ENCODE results near the gene IL3RA. TPM values are rescaled to one million over a fixed set of nuclear protein-coding genes. Genes with fewer than 3 reads are reported as not detected.
"Not testable (repeated sequence)": the region's sequence is repeated elsewhere in the genome, so short reads cannot be mapped to it uniquely, and the experiment has no call there.

IL3RA gene
- total RNA-seq, 4 donors from 2014 or later, result 5.0 to 19.1 (median 11.4) TPM

GRCh38 chrX:1306909-1307625 lies 29.5 kb upstream of the IL3RA start:
- 88% methylated on average over 15 of the region's 15 CpGs for WGBS
- peaks cover 0 to 7% (median 3%) of the 10 kb centered on the region in 4 donors for H3K9me3 ChIP-seq
- H3K36me3 ChIP-seq, result no peaks in the 10 kb centered on the region
- no peak for TF ChIP-seq POLR2A (IDR thresholded peaks at IDR 0.05; ENCODE audit: low read depth)
- TF ChIP-seq POLR2AphosphoS5 (IDR thresholded peaks at IDR 0.05), result no peak
- no peak for TF ChIP-seq EP300 (IDR thresholded peaks at IDR 0.05)
- no peak for TF ChIP-seq CTCF (IDR thresholded peaks at IDR 0.05)
- H3K4me3 ChIP-seq, result no peak overlapping the region
- H3K27ac ChIP-seq (replicated peaks in 1 of 4), result no peak overlapping the region
- no peaks in the 10 kb centered on the region for H3K4me1 ChIP-seq
- intact Hi-C loops (cut with DNase I), result no loop called here
- no peak for DNase-seq (ENCODE audit: extremely low spot score)
- H3K27me3 ChIP-seq, result no peaks in the 10 kb centered on the region

GRCh38 chrX:1307626-1308340 lies 28.8 kb upstream of the IL3RA start:
- H3K27me3 ChIP-seq, result no peaks in the 10 kb centered on the region
- WGBS, result 87% methylated on average over 10 of the region's 10 CpGs
- H3K4me3 ChIP-seq, result no peak overlapping the region
- peaks cover 0 to 7% (median 3%) of the 10 kb centered on the region in 4 donors for H3K9me3 ChIP-seq
- TF ChIP-seq POLR2AphosphoS5 (IDR thresholded peaks at IDR 0.05) (no peak), EP300 (IDR thresholded peaks at IDR 0.05) (no peak), CTCF (IDR thresholded peaks at IDR 0.05) (no peak), POLR2A (IDR thresholded peaks at IDR 0.05; ENCODE audit: low read depth) (no peak)
- no peak for DNase-seq (ENCODE audit: extremely low spot score)
- H3K4me1 ChIP-seq, result no peaks in the 10 kb centered on the region
- no peak overlapping the region for H3K27ac ChIP-seq (replicated peaks in 1 of 4)
- intact Hi-C loops (cut with DNase I), result no loop called here
- H3K36me3 ChIP-seq, result no peaks in the 10 kb centered on the region

- no peak for TF ChIP-seq CTCF (IDR thresholded peaks at IDR 0.05)
- TF ChIP-seq POLR2A (IDR thresholded peaks at IDR 0.05; ENCODE audit: low read depth), result no peak
- no peak for TF ChIP-seq POLR2AphosphoS5 (IDR thresholded peaks at IDR 0.05)
- TF ChIP-seq EP300 (IDR thresholded peaks at IDR 0.05), result no peak
Measured at GRCh38 chrX:1308476-1308875, 28.1 kb upstream of the IL3RA start.

GRCh38 chrX:1308917-1309316 lies 27.7 kb upstream of the IL3RA start:
- 78% methylated on average over 12 of the region's 12 CpGs for WGBS
- intact Hi-C loops (cut with DNase I); H3K9me3 ChIP-seq; H3K27ac ChIP-seq (replicated peaks in 1 of 4); H3K36me3 ChIP-seq; H3K4me1 ChIP-seq; H3K4me3 ChIP-seq; DNase-seq (ENCODE audit: extremely low spot score); H3K27me3 ChIP-seq: not testable (repeated sequence)

More at GRCh38 chrX:1308476-1308875, 28.1 kb upstream of the IL3RA start:
- no peak overlapping the region for H3K4me3 ChIP-seq
- intact Hi-C loops (cut with DNase I), result no loop called here
- DNase-seq (ENCODE audit: extremely low spot score), result no peak
- H3K4me1 ChIP-seq, result no peaks in the 10 kb centered on the region
- H3K27ac ChIP-seq (replicated peaks in 1 of 4), result no peak overlapping the region
- H3K27me3 ChIP-seq, result no peaks in the 10 kb centered on the region
- 90% methylated on average over 8 of the region's 8 CpGs for WGBS
- H3K36me3 ChIP-seq, result no peaks in the 10 kb centered on the region
- H3K9me3 ChIP-seq, result peaks cover 0 to 7% (median 3%) of the 10 kb centered on the region in 4 donors

- Histone ChIP-seq H3K27me3 (no peaks in the 10 kb centered on the region), H3K9me3 (no peaks in the 10 kb centered on the region), H3K4me1 (no peaks in the 10 kb centered on the region), H3K4me3 (no peak overlapping the region), H3K36me3 (no peaks in the 10 kb centered on the region), H3K27ac (replicated peaks in 1 of 4) (no peak overlapping the region)
- TF ChIP-seq POLR2A (IDR thresholded peaks at IDR 0.05; ENCODE audit: low read depth) (no peak), POLR2AphosphoS5 (IDR thresholded peaks at IDR 0.05) (no peak), CTCF (IDR thresholded peaks at IDR 0.05) (no peak), EP300 (IDR thresholded peaks at IDR 0.05) (no peak)
- DNase-seq (ENCODE audit: extremely low spot score), result no peak
- WGBS, result 89% methylated on average over 7 of the region's 7 CpGs
- intact Hi-C loops (cut with DNase I), result no loop called here
Measured at GRCh38 chrX:1313788-1314187, 22.8 kb upstream of the IL3RA start.
